ENCODE data around the gene OPHN1. TPM values are rescaled to one million over a fixed set of nuclear protein-coding genes. Genes with fewer than 3 reads are reported as not detected.

Gene OPHN1
- total RNA-seq, 1 donor from 2014 or later = 10.9 TPM

GRCh38 chrX:68451720-68452119 lies 18.4 kb upstream of the OPHN1 start:
- TF ChIP-seq, protein P1, sequence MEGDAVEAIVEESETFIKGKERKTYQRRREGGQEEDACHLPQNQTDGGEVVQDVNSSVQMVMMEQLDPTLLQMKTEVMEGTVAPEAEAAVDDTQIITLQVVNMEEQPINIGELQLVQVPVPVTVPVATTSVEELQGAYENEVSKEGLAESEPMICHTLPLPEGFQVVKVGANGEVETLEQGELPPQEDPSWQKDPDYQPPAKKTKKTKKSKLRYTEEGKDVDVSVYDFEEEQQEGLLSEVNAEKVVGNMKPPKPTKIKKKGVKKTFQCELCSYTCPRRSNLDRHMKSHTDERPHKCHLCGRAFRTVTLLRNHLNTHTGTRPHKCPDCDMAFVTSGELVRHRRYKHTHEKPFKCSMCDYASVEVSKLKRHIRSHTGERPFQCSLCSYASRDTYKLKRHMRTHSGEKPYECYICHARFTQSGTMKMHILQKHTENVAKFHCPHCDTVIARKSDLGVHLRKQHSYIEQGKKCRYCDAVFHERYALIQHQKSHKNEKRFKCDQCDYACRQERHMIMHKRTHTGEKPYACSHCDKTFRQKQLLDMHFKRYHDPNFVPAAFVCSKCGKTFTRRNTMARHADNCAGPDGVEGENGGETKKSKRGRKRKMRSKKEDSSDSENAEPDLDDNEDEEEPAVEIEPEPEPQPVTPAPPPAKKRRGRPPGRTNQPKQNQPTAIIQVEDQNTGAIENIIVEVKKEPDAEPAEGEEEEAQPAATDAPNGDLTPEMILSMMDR (IDR thresholded peaks at IDR 0.05) = no peak
- H3K4me3 Mint-ChIP-seq (ENCODE audit: unreplicated experiment) = no peak overlapping the region
- no peaks in the 10 kb centered on the region for H3K27me3 Mint-ChIP-seq (ENCODE audit: unreplicated experiment)
- no peaks in the 10 kb centered on the region for H3K36me3 Mint-ChIP-seq (ENCODE audit: unreplicated experiment)
- no peak overlapping the region for H3K27ac Mint-ChIP-seq (ENCODE audit: unreplicated experiment)
- H3K9me3 Mint-ChIP-seq (ENCODE audit: unreplicated experiment) = no peaks in the 10 kb centered on the region
- no peaks in the 10 kb centered on the region for H3K4me1 Mint-ChIP-seq (ENCODE audit: unreplicated experiment)
- no peak for DNase-seq (ENCODE audit: extremely low spot score, unreplicated experiment)

DNA sequence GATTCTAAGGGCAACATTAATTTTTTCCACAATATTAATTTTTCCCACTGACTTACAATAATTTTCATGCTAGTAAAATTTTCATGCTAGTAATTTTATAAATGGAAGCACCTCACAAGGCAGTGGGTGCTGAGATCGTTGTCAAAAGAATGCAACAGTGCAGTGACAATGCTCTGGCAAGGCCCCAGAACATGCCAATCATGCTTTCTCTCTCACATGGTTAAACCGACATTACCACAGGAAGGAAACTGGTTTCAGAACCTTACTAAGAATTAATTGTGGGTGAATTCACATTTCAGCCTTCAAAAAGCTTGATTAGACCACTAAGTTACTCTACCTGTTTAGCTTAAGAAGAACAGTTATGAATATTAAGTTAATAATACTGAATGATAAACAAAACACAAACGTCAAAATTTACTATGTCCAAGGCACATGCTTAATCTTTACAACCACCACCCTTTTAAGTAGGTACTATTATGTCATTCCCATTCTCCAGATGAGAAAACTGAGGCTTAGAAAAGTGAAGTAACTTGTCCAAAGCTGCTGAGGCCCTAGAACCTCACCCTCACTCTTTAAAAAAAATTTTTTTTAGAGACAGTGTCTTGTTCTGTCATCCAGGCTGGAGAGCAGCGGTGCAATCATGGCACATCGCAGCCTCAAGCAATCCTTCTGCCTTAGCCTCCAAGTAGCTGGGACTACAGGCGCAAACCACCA lies 10.0 kb upstream of the OPHN1 start:
- peaks cover 12% of the 10 kb centered on the region for H3K4me1 Mint-ChIP-seq (ENCODE audit: unreplicated experiment)
- H3K27me3 Mint-ChIP-seq (ENCODE audit: unreplicated experiment) = no peaks in the 10 kb centered on the region
- no peak overlapping the region for H3K4me3 Mint-ChIP-seq (ENCODE audit: unreplicated experiment)
- TF ChIP-seq, protein P1 (IDR thresholded peaks at IDR 0.05) = no peak
- no peak overlapping the region for H3K27ac Mint-ChIP-seq (ENCODE audit: unreplicated experiment)
- no peak for DNase-seq (ENCODE audit: extremely low spot score, unreplicated experiment)
- peaks cover 6% of the 10 kb centered on the region for H3K9me3 Mint-ChIP-seq (ENCODE audit: unreplicated experiment)
- no peaks in the 10 kb centered on the region for H3K36me3 Mint-ChIP-seq (ENCODE audit: unreplicated experiment)

- Mint-ChIP-seq H3K27me3 (ENCODE audit: unreplicated experiment) (no peaks in the 10 kb centered on the region), H3K4me3 (ENCODE audit: unreplicated experiment) (no peak overlapping the region), H3K4me1 (ENCODE audit: unreplicated experiment) (peaks cover 12% of the 10 kb centered on the region), H3K27ac (ENCODE audit: unreplicated experiment) (no peak overlapping the region), H3K9me3 (ENCODE audit: unreplicated experiment) (peaks cover 6% of the 10 kb centered on the region), H3K36me3 (ENCODE audit: unreplicated experiment) (no peaks in the 10 kb centered on the region)
- TF ChIP-seq, protein P1 (IDR thresholded peaks at IDR 0.05) = no peak
- no peak for DNase-seq (ENCODE audit: extremely low spot score, unreplicated experiment)
Measured at GRCh38 chrX:68440940-68441339, 7.6 kb upstream of the OPHN1 start.

DNA sequence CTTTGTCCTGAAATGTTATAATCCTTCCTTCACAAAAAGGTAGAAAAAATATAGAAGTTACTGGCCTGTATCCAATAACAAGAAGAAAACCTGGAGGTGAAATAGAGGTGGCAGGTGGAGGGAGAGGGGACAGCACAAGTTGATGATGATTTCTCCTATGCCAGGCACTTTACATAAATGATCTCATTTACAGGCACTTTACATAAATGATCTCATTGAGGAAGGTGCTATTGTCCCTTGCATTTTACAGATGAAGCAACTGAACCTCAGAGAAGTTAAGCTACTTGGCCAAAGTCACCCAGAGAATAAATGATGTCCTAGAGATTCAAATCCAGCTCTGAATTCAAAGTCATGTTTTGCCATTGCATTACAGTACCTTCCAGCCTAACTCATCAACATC lies 7.1 kb upstream of the OPHN1 start:
- Mint-ChIP-seq H3K4me1 (ENCODE audit: unreplicated experiment) (peaks cover 12% of the 10 kb centered on the region), H3K36me3 (ENCODE audit: unreplicated experiment) (no peaks in the 10 kb centered on the region), H3K27me3 (ENCODE audit: unreplicated experiment) (no peaks in the 10 kb centered on the region), H3K4me3 (ENCODE audit: unreplicated experiment) (no peak overlapping the region), H3K27ac (ENCODE audit: unreplicated experiment) (no peak overlapping the region), H3K9me3 (ENCODE audit: unreplicated experiment) (peaks cover 6% of the 10 kb centered on the region)
- TF ChIP-seq, protein P1 (IDR thresholded peaks at IDR 0.05) = no peak
- DNase-seq (ENCODE audit: extremely low spot score, unreplicated experiment) = no peak

GRCh38 chrX:68439341-68439740 lies 6.0 kb upstream of the OPHN1 start:
- peaks cover 14% of the 10 kb centered on the region for H3K4me1 Mint-ChIP-seq (ENCODE audit: unreplicated experiment)
- TF ChIP-seq, protein P1 (IDR thresholded peaks at IDR 0.05) = no peak
- DNase-seq (ENCODE audit: extremely low spot score, unreplicated experiment) = no peak
- H3K27me3 Mint-ChIP-seq (ENCODE audit: unreplicated experiment) = no peaks in the 10 kb centered on the region
- H3K27ac Mint-ChIP-seq (ENCODE audit: unreplicated experiment) = no peak overlapping the region
- H3K36me3 Mint-ChIP-seq (ENCODE audit: unreplicated experiment) = no peaks in the 10 kb centered on the region
- no peak overlapping the region for H3K4me3 Mint-ChIP-seq (ENCODE audit: unreplicated experiment)
- H3K9me3 Mint-ChIP-seq (ENCODE audit: unreplicated experiment) = peaks cover 6% of the 10 kb centered on the region

Data from osteocyte (in vitro differentiated cells).